Activated CD8-positive, alpha-beta T cell treated with anti-CD3 and anti-CD28 coated beads, Interleukin-2, amount 10 ng/mL, durations not matched to agents 7 days and 5 days (primary cell): ENCODE data around the gene ANP32A. TPM values are rescaled to one million over a fixed set of nuclear protein-coding genes. Genes with fewer than 3 reads are reported as not detected.
A peak's percentile ranks its signal among the peaks of the same experiment; 100 is the strongest.
"Not testable (repeated sequence)": the region's sequence is repeated elsewhere in the genome, so short reads cannot be mapped to it uniquely, and the experiment has no call there.

Experiments used
- ATAC-seq: fragments of 150-1000 bp; cut with Tn5 transposase; one replicate; pipeline ENCODE4 v1.10.0; 2021; ENCODE audit warnings: moderate library complexity
- CTCF ChIA-PET: fragments of 350-600 bp; sonication (Branson Sonifier 250); formaldehyde crosslinking; loops from one replicate; lab custom pipeline; 2021; ENCODE audit warnings: antibody characterized with exemption; lab: Charles Lee
- POLR2A ChIA-PET: fragments of 350-600 bp; sonication (Branson Sonifier 250); formaldehyde crosslinking; loops from one replicate; lab custom pipeline; 2021; ENCODE audit warnings: antibody characterized with exemption; lab: Charles Lee
- DNase-seq: peaks from one replicate; pipeline ENCODE4 v3.0.0-alpha.2; 2020
- H3K27ac Mint-ChIP-seq: one replicate; pipeline ENCODE4 v1.8.0; 2021; ENCODE audit warnings: mild to moderate bottlenecking, mixed read lengths
- H3K27me3 Mint-ChIP-seq: one replicate; pipeline ENCODE4 v1.8.0; 2021; ENCODE audit warnings: low read depth, mixed read lengths
- H3K36me3 Mint-ChIP-seq: one replicate; pipeline ENCODE4 v1.8.0; 2021; ENCODE audit warnings: low read depth, mixed read lengths
- H3K4me1 Mint-ChIP-seq: one replicate; pipeline ENCODE4 v1.8.0; 2021; ENCODE audit warnings: low read depth, mixed read lengths
- H3K4me3 Mint-ChIP-seq: one replicate; pipeline ENCODE4 v1.8.0; 2021; ENCODE audit warnings: mild to moderate bottlenecking, mixed read lengths
- H3K9me3 Mint-ChIP-seq: one replicate; pipeline ENCODE4 v1.8.0; 2022; ENCODE audit warnings: mixed read lengths; ENCODE audit not compliant: insufficient read depth
- total RNA-seq, 2 experiments: library from RNA; stranded (reverse); gene quantifications; one replicate each; pipeline ENCODE4 v1.2.3, GENCODE V29; 2021

The ANP32A gene
- total RNA-seq, result 100 to 1,000 TPM; 227 TPM

DNA sequence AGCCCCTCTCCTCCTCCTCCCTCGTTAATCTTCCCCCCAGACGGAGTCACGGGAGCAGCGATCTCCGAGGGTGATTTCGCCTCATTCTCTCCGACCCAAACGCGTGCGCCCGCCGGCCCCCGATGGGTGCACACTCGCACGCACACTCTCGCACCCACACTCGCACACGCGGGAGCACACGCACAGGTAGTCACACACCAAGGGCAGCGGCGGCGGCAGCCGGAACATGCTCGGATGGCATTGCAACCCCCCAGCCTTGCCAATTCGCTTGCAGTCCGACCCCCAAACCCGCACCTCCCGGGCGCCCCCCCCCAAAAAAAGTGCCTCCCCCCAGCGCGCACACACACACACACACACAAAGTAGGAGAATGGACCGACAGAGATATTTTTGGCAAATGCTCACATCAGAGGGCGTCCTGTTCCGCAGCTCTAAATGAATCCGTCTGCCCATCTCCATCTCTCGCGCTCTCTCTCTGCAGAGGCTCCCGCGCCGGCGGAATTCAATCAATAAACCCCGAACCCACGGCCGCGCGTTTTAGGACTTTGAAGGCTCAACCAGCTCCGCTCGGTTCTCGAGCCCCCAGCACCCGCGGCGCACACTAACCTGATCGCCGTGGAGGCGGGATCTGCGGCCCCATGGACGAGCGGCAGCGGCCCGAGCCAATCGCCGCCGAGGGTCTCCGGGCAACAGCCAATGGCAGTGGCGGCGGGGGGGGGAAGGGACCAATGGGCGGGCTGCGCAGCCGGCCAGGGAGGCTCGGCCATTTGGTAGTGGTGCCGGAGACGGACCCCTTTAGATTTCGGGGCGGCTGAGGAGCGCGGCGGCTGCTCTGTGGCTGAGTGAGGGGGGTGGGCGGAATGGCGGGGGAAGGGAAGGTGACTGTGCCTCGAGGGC, at the start of gene ANP32A:
ANP32A (minus strand) TSS at position 601 of the 895 bp plus-strand sequence; CDS start at position 457, 144 bp downstream.
- peaks cover 28% of the 10 kb centered on the region for H3K4me1 Mint-ChIP-seq
- DNase-seq (peak; percentile 96), ATAC-seq (peak; percentile 76)
- peak within 1 kb of the TSS; percentile 93 for H3K27ac Mint-ChIP-seq
- H3K9me3 Mint-ChIP-seq, result no peaks in the 10 kb centered on the region
- H3K27me3 Mint-ChIP-seq, result peaks cover 3% of the 10 kb centered on the region
- POLR2A ChIA-PET, result interaction anchor here (0.6 to 1.0 kb wide), 2 partner anchors 25 to 543 kb away, joined by 3 to 6 read pairs; partner anchors contain the start of gene FEM1B
- peaks cover 26% of the 10 kb centered on the region for H3K36me3 Mint-ChIP-seq
- CTCF ChIA-PET, result interaction anchor here (0.8 kb wide), 1 partner anchor 8 kb away, joined by 5 read pairs; no protein-coding TSS in a partner anchor
- H3K4me3 Mint-ChIP-seq, result peak within 1 kb of the TSS; percentile 100

DNA sequence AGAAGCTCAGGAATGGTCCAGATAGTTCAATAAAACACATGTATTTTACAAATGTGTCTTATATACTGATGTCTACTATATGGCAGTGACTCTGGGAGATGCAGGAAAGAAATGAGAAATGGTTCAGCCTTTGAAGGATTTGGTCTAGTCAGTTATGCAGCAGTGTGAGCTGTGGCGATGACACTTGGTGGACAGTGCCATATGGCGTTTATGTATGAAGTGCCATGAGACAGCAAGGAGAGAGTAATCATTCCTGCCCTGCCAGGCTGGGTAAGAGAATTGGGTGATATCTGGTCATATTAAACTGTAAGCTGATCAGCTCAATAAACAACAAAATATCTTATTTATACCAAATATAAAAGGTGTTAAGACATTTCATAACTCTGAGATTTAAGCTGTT, 47.6 kb upstream of the ANP32A start:
- ChIA-PET POLR2A (no interaction called here), CTCF (interaction anchor here (0.7 to 2.2 kb wide), 5 partner anchors 8 to 562 kb away, joined by 3 to 7 read pairs (median 4); no protein-coding TSS in a partner anchor)
- no peak for DNase-seq
- Mint-ChIP-seq H3K9me3 (no peaks in the 10 kb centered on the region), H3K36me3 (no peaks in the 10 kb centered on the region), H3K27me3 (peaks cover 27% of the 10 kb centered on the region), H3K27ac (no peak overlapping the region), H3K4me1 (no peaks in the 10 kb centered on the region), H3K4me3 (no peak overlapping the region)
- ATAC-seq, result no peak

DNA sequence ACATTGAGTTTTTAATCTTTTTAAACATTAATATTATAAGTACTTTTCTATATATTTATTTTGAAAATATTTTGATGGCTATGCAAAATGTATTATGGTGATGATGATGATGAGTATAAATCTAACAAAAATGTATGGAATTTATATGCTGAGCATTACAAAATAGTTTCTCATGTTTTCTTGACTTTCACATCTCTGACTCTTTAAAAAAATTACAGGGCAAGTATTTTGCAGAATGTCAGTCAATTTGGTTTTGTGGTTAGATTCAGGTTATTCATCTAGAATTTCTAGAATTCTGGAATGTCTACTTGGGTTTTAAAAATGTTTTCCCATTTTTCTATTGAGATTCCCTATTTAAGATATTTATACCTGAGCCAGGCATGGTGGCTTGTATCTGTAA, 41.7 kb upstream of the ANP32A start:
- Mint-ChIP-seq H3K4me1 (no peaks in the 10 kb centered on the region), H3K4me3 (no peak overlapping the region), H3K36me3 (peaks cover 3% of the 10 kb centered on the region), H3K9me3 (peaks cover 8% of the 10 kb centered on the region), H3K27me3 (peaks cover 9% of the 10 kb centered on the region), H3K27ac (no peak overlapping the region)
- DNase-seq (no peak), ATAC-seq (no peak)
- POLR2A ChIA-PET, result no interaction called here
- CTCF ChIA-PET, result interaction anchor here (0.6 kb wide), 1 partner anchor 396 kb away, joined by 3 read pairs; no protein-coding TSS in a partner anchor

DNA sequence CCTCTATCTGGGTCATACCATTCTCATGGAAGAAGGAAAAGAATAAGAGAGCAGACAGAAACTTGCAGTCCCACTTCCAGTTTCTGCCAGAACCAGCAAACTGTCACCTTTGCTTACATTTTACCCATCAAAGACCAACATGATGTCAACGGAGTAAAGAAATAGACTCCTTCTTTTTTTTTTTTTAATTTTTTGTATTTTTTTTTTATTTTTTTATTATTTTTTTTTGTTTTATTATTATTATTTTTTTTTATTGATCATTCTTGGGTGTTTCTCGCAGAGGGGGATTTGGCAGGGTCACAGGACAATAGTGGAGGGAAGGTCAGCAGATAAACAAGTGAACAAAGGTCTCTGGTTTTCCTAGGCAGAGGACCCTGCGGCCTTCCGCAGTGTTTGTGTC, 38.0 kb upstream of the ANP32A start:
- H3K4me3 Mint-ChIP-seq, H3K4me1 Mint-ChIP-seq, H3K27ac Mint-ChIP-seq, DNase-seq, H3K36me3 Mint-ChIP-seq, ATAC-seq, POLR2A ChIA-PET: not testable (repeated sequence)
- Mint-ChIP-seq H3K9me3 (peaks cover 22% of the 10 kb centered on the region), H3K27me3 (peaks cover 19% of the 10 kb centered on the region)
- CTCF ChIA-PET, result interaction anchor here (0.9 kb wide), 1 partner anchor 9 kb away, joined by 3 read pairs; no protein-coding TSS in a partner anchor

DNA sequence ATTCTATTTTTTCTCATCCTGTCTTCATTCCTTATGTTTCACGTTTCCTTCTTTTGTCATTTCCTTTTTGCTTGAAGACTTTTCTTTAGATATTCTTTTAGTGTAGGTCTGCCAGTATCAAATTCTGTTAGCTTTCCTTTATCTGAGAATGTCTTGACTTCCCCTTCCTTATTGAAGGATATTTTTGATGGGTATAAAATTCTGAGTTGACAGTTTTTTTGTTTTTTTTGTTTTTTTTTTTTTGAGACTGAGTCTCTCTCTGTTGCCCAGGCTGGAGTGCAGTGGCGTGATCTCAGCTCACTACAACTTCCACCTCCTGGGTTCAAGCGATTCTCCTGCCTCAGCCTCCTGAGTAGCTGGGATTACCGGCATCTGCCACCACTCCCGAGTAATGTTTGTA, 36.7 kb upstream of the ANP32A start:
- POLR2A ChIA-PET, ATAC-seq, CTCF ChIA-PET, H3K4me3 Mint-ChIP-seq, H3K4me1 Mint-ChIP-seq, H3K36me3 Mint-ChIP-seq, DNase-seq, H3K27ac Mint-ChIP-seq: not testable (repeated sequence)
- Mint-ChIP-seq H3K9me3 (peaks cover 22% of the 10 kb centered on the region), H3K27me3 (peaks cover 23% of the 10 kb centered on the region)

DNA sequence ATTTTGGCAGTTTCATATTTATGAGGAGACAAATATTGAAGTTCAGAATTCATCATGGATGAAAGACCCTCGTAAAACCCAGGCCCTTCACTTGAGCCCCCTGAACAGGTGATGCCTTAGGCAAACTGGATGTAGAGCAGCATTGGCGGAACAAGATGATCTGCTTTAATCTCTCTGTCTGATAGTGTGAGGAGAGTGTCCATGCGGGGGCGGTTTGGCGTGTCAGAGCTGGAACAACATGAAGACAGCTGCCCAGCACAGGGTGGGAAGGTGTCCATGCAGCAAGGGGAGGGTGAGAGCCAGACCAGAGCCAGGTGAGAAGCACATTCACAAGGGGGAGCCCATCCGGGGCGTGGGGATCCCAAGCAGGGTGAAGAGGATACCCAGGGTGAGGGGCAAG, 31.8 kb upstream of the ANP32A start:
- DNase-seq (no peak), ATAC-seq (no peak)
- POLR2A ChIA-PET, result no interaction called here
- H3K4me3 Mint-ChIP-seq, result no peak overlapping the region
- H3K27ac Mint-ChIP-seq, result no peak overlapping the region
- peaks cover 36% of the 10 kb centered on the region for H3K27me3 Mint-ChIP-seq
- H3K9me3 Mint-ChIP-seq, result peaks cover 15% of the 10 kb centered on the region
- no peaks in the 10 kb centered on the region for H3K36me3 Mint-ChIP-seq
- no peaks in the 10 kb centered on the region for H3K4me1 Mint-ChIP-seq
- CTCF ChIA-PET, result interaction anchor here (1.0 to 1.4 kb wide), 3 partner anchors 20 to 302 kb away, joined by 3 to 5 read pairs (median 3); no protein-coding TSS in a partner anchor

DNA sequence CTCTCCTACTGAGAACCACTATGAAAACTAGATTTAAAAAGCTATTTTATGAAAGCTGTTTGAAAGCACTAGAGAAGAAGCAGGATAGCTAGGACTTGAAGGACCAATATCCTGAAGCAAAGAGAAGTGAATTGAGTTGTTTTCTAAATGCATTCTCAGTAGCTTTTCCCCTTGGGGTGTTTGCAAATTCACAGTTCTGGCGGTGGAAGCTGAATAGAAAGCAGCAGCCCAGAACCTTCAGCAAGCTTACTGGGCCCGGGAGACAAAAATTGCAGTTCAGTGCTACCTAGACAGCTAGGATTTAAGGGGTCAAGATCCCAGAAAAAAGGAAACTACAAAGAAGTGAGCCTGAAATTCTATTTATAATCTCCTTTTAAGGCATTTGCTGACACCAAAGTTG, 31.3 kb upstream of the ANP32A start:
- ATAC-seq, result no peak
- peaks cover 40% of the 10 kb centered on the region for H3K27me3 Mint-ChIP-seq
- H3K4me1 Mint-ChIP-seq, result no peaks in the 10 kb centered on the region
- H3K9me3 Mint-ChIP-seq, result peaks cover 10% of the 10 kb centered on the region
- no peaks in the 10 kb centered on the region for H3K36me3 Mint-ChIP-seq
- DNase-seq, result no peak
- no peak overlapping the region for H3K4me3 Mint-ChIP-seq
- POLR2A ChIA-PET, result no interaction called here
- CTCF ChIA-PET, result interaction anchor here (1.0 to 1.4 kb wide), 3 partner anchors 20 to 302 kb away, joined by 3 to 5 read pairs (median 3); no protein-coding TSS in a partner anchor
- H3K27ac Mint-ChIP-seq, result no peak overlapping the region

DNA sequence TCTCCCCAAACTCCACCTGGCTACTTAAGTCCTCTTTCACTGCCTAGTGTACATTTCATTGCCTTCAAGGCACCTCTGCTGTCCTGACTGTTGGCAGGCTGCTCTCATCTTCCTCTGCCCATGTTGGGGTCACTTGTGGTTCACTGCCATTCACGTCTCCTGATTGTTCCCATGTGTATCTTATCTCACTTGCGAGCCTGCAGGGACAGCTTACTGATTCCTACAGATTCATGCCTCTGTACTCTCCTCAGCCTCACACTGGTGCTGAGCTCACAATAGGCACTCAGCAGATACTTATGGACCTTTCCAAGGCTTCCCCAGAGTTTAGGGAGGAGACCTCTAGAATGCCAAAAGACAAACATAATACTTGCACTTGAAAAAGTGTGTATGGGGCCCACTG, 28.8 kb upstream of the ANP32A start:
- CTCF ChIA-PET, result interaction anchor here (1.7 kb wide), 1 partner anchor 26 kb away, joined by 6 read pairs; no protein-coding TSS in a partner anchor
- Mint-ChIP-seq H3K9me3 (no peaks in the 10 kb centered on the region), H3K27ac (no peak overlapping the region), H3K27me3 (peaks cover 42% of the 10 kb centered on the region), H3K4me3 (no peak overlapping the region), H3K36me3 (no peaks in the 10 kb centered on the region), H3K4me1 (no peaks in the 10 kb centered on the region)
- ATAC-seq, result no peak
- POLR2A ChIA-PET, result no interaction called here
- no peak for DNase-seq

DNA sequence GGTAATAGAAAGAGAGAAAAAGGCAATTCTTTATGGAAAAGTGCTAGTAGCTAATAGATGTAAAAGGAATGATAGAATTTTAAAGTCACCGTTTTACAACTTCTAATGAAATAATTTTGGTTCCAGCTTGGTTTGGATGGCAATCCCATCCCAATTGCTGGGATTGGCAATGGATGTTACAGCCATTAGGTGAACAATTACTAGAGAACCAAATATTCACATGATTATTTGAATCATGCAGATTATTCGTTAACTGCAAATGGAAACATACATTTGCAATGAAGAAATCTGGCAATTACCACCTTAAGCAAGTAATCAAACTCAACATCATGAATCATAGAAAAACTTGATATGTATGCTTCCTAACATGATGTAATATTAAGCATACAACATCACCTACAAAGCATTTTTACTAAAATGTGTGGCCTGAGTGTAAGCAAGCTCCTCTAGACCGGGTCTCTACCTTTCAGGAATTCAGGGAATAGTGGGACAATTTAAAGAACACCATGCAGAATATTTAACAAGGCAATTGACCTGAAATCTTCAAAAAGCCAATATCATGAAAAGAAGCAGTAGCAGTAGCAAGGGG, 26.2 kb upstream of the ANP32A start:
- peaks cover 7% of the 10 kb centered on the region for H3K4me1 Mint-ChIP-seq
- no peaks in the 10 kb centered on the region for H3K9me3 Mint-ChIP-seq
- no peak overlapping the region for H3K27ac Mint-ChIP-seq
- H3K36me3 Mint-ChIP-seq, result no peaks in the 10 kb centered on the region
- DNase-seq (no peak), ATAC-seq (no peak)
- CTCF ChIA-PET, result interaction anchor here (0.9 kb wide), 1 partner anchor 18 kb away, joined by 3 read pairs; no protein-coding TSS in a partner anchor
- POLR2A ChIA-PET, result interaction anchor here (0.5 kb wide), 1 partner anchor 24 kb away, joined by 3 read pairs; no protein-coding TSS in a partner anchor
- H3K4me3 Mint-ChIP-seq, result no peak overlapping the region
- H3K27me3 Mint-ChIP-seq, result peaks cover 44% of the 10 kb centered on the region

DNA sequence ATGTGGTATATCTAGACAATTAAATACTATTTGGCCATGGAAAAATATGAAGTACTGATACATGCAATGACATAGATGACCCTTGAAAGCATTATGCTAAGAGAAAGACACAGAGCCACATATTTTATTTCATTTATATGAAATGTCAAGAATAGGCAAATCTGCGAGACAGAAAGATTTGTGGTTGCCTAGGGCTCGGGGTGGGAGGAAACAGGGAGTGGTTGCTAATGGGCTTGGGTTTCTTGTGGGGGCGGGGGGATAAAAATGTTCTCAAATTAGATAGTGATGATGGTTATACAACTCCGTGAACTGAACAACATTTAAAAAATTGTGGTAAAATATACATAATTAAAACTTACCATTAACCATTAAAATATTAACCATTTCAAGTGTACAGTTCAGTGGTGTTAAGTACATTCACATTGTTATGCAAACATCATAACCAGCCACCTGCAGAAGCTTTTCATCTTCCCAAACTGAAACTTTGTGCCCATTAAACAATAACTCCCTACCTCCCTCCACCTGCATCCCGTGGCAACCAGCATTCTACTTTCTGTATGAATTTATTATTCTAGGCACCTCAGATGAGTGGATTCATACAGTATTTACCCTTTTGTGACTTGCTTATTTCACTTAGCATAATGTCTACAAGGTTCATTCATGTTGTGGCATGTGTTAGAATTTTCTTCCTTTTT, 24.3 kb upstream of the ANP32A start:
- no peaks in the 10 kb centered on the region for H3K9me3 Mint-ChIP-seq
- peaks cover 7% of the 10 kb centered on the region for H3K4me1 Mint-ChIP-seq
- ChIA-PET POLR2A (no interaction called here), CTCF (interaction anchor here (1.4 kb wide), 1 partner anchor 30 kb away, joined by 3 read pairs; no protein-coding TSS in a partner anchor)
- H3K36me3 Mint-ChIP-seq, result no peaks in the 10 kb centered on the region
- no peak for DNase-seq
- no peak overlapping the region for H3K27ac Mint-ChIP-seq
- ATAC-seq, result no peak
- H3K27me3 Mint-ChIP-seq, result peaks cover 47% of the 10 kb centered on the region
- H3K4me3 Mint-ChIP-seq, result no peak overlapping the region
